Upper lobe of right lung (tissue), 1 donor: ENCODE results near the gene SFT2D1. TPM values are rescaled to one million over a fixed set of nuclear protein-coding genes. Genes with fewer than 3 reads are reported as not detected.
A peak's percentile ranks its signal among the peaks of the same experiment; 100 is the strongest.

Experiments used
- ATAC-seq: fragments of 200-7000 bp; cut with Tn5 transposase; one replicate; pipeline ENCODE4 v1.9.1; 2020; ENCODE audit warnings: mild to moderate bottlenecking, moderate library complexity
- DNase-seq: peaks from one replicate; pipeline ENCODE4 v3.0.0-alpha.2; 2020
- H3K27ac ChIP-seq: fragments of 200-600 bp; one replicate; pipeline ENCODE4 v1.8.0; 2022
- H3K27me3 ChIP-seq: fragments of 200-600 bp; one replicate; pipeline ENCODE4 v1.8.0; 2022; ENCODE audit warnings: mild to moderate bottlenecking
- H3K36me3 ChIP-seq: fragments of 200-600 bp; one replicate; pipeline ENCODE4 v1.8.0; 2022
- H3K4me1 ChIP-seq: fragments of 200-600 bp; one replicate; pipeline ENCODE4 v1.8.0; 2022
- H3K4me3 ChIP-seq: fragments of 200-600 bp; one replicate; pipeline ENCODE4 v1.8.0; 2022; ENCODE audit warnings: mild to moderate bottlenecking
- H3K9me3 ChIP-seq: fragments of 200-600 bp; one replicate; pipeline ENCODE4 v1.8.0; 2022
- intact Hi-C: fragments of 100-400 bp; cut with DNase I; formaldehyde crosslinking; loops from one replicate; pipeline ENCODE4 v1.11.0; 2022
- total RNA-seq: library from RNA; stranded (reverse); fragmentation: NEBNext Ultra II Directional; extraction: Animal tissue kit (Norgen Biotek cat#: 25700); gene quantifications from one replicate; pipeline ENCODE4 v1.2.1, GENCODE V29; 2021
- TF ChIP-seq, protein P1 (sequence below): fragments of 200-600 bp; IDR thresholded peaks from one replicate; pipeline ENCODE4 v1.8.0; 2022; ENCODE audit warnings: antibody characterized with exemption
- donor health status: DM: no; HTN: yes; CAD: no; lungs with severe emphysema.

Gene SFT2D1
- total RNA-seq, 1 donor from 2014 or later = 49.7 TPM

DNA sequence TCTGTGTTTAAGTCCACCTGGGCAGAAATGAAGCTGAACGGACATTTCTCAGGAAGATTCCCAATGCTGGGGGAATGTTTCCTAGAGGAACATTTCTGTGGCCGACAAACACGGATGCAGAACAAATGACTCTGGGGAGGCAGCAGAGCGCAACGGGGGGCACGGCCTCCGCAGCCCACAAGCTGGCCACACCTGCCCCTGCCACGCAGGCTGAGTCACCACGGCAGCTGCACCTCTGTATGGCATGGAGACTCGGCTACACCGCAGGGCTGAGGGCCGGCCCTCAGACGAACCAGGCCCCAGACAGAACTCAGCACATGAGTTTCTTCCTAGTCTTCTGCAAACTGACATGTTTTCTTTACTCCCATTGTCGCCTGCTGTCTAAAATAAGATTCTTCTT is 24.1 kb downstream of the SFT2D1 start:
- intact Hi-C loops = no loop called here
- DNase-seq = no peak
- no peaks in the 10 kb centered on the region for H3K27me3 ChIP-seq
- no peak overlapping the region for H3K4me3 ChIP-seq
- no peaks in the 10 kb centered on the region for H3K9me3 ChIP-seq
- peaks cover 38% of the 10 kb centered on the region for H3K36me3 ChIP-seq
- TF ChIP-seq, protein P1, sequence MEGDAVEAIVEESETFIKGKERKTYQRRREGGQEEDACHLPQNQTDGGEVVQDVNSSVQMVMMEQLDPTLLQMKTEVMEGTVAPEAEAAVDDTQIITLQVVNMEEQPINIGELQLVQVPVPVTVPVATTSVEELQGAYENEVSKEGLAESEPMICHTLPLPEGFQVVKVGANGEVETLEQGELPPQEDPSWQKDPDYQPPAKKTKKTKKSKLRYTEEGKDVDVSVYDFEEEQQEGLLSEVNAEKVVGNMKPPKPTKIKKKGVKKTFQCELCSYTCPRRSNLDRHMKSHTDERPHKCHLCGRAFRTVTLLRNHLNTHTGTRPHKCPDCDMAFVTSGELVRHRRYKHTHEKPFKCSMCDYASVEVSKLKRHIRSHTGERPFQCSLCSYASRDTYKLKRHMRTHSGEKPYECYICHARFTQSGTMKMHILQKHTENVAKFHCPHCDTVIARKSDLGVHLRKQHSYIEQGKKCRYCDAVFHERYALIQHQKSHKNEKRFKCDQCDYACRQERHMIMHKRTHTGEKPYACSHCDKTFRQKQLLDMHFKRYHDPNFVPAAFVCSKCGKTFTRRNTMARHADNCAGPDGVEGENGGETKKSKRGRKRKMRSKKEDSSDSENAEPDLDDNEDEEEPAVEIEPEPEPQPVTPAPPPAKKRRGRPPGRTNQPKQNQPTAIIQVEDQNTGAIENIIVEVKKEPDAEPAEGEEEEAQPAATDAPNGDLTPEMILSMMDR = no peak
- ATAC-seq = peak; percentile 24
- no peaks in the 10 kb centered on the region for H3K4me1 ChIP-seq
- H3K27ac ChIP-seq = no peak overlapping the region

DNA sequence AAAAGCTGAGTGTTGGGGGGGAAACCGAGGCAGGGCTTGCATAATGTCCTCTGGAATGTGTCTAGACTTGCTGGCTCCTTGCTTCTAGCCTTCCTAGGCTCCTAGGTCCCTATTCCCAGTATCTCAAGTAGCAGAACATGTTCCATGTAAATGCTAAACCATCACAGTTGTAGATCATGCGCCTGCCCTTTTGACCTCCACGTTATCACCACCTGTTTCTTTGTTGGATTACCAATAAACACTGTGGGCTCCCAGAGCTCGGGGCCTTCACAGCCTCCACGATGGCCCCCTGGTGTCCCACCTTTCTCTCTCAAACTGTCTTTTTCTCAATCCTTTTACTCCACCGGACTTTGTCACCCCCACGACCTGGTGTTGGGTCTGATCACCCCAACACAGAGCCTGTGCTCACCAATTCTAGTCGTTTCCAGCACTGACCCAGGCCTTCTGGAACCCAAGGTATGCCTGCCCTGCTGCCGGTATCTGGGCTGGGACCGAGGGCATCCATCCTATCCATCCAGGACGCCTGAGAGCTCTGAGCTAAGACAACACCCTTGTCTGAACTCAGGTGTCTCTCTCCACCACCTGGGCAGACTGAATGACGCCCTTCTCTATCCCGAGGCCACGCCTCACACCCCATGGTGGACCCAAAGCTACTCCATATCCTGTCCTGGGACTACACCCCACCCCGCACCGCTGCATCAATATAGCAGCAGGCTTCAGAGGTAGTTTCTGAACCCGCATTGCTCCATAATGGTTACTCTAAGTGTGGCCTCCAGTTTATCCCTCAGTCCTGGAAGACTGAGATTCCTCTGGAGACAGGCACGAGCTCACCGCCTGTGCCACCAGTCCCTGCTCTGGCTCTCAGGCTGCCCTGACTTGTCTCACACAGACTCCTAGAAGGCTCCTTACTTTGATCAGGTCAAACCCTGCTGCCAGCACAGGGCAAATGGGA is 24.8 kb downstream of the SFT2D1 start:
- Histone ChIP-seq H3K4me1 (no peaks in the 10 kb centered on the region), H3K4me3 (no peak overlapping the region), H3K9me3 (no peaks in the 10 kb centered on the region), H3K27me3 (no peaks in the 10 kb centered on the region), H3K36me3 (peaks cover 31% of the 10 kb centered on the region), H3K27ac (no peak overlapping the region)
- DNase-seq (no peak), ATAC-seq (peak; percentile 12)
- TF ChIP-seq, protein P1 = no peak
- intact Hi-C loops = no loop called here

- Histone ChIP-seq H3K27ac (no peak overlapping the region), H3K27me3 (no peaks in the 10 kb centered on the region), H3K9me3 (no peaks in the 10 kb centered on the region), H3K4me3 (no peak overlapping the region), H3K36me3 (peaks cover 10% of the 10 kb centered on the region), H3K4me1 (no peaks in the 10 kb centered on the region)
- DNase-seq (no peak), ATAC-seq (no peak)
- intact Hi-C loops = no loop called here
- TF ChIP-seq, protein P1 = no peak
Observed at GRCh38 chr6:166315436-166315835, 26.9 kb downstream of the SFT2D1 start.

DNA sequence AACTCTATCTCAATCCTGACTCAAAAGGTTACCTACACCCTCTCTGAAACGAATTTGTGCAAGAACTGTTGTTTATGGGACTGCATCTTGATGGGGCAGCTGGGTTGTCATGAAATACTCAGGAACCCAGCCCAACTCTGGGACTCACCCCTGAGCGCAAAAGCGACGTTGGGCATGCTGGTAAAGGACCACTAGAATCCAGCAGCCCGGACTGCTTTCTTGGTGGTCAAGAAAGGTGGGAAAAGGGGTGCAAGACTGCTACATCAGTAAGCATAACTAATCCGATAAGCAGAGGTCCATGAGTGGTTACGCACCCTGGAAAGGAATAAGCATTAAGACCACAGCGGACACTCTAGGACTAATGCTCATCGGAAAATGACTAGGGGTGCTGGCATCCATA is 27.9 kb downstream of the SFT2D1 start:
- ATAC-seq (no peak), DNase-seq (no peak)
- no peak overlapping the region for H3K27ac ChIP-seq
- peaks cover 3% of the 10 kb centered on the region for H3K36me3 ChIP-seq
- TF ChIP-seq, protein P1 = no peak
- no peak overlapping the region for H3K4me3 ChIP-seq
- peaks cover under 1% of the 10 kb centered on the region for H3K27me3 ChIP-seq
- intact Hi-C loops = no loop called here
- no peaks in the 10 kb centered on the region for H3K9me3 ChIP-seq
- H3K4me1 ChIP-seq = no peaks in the 10 kb centered on the region

- Histone ChIP-seq H3K9me3 (no peaks in the 10 kb centered on the region), H3K4me3 (no peak overlapping the region), H3K36me3 (no peaks in the 10 kb centered on the region), H3K4me1 (peaks cover 2% of the 10 kb centered on the region), H3K27me3 (peaks cover 9% of the 10 kb centered on the region), H3K27ac (no peak overlapping the region)
- TF ChIP-seq, protein P1 = peak; percentile 61
- DNase-seq (no peak), ATAC-seq (peak; percentile 91)
- intact Hi-C loops = no loop called here
Observed at GRCh38 chr6:166313255-166314070, 28.9 kb downstream of the SFT2D1 start.
